ENCODE results near the gene CKMT1B. TPM values are rescaled to one million over a fixed set of nuclear protein-coding genes. Genes with fewer than 3 reads are reported as not detected.
"Not testable (repeated sequence)": the region's sequence is repeated elsewhere in the genome, so short reads cannot be mapped to it uniquely, and the experiment has no call there.

Gene CKMT1B
- total RNA-seq, 1 donor = not detected

DNA sequence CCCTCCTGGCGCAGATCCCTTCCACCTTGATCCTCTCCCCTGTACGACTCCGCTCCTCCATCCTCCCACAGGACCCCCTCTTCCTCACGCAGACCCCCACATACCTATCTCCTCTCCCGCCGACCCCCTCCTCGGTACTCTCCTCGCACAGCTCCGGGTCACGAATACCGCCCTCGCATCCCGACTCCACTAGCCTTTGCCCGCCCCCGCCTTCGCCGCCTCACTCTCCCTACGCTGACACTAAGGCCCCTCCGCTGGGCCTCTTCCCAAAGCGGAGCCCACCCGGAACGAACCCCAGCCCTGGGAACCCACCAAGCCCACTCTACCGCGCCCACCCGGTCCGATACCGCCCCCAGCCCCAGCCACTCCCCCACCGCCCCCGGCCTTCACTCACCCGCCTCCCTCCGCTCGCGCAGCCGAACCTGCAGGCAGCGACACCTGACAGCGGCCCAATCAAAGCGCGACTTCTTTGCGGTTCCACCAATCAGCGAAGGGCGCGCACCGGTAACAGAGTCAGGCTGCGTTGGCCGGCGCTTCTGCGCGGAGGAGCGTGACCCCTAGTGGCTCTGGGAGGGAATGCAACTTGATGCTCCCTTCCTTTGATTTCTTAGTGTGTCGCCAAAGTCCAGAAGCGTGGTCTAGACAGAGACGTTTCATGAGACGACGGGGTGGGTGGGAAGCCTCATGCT lies 3.9 kb upstream of the CKMT1B start, which contains the start of gene PPIP5K1:
PPIP5K1 (minus strand) TSS at position 431 of the 689 bp plus-strand sequence. CDS start 5,704 bp downstream, outside the sequence.
- not testable (repeated sequence) for H3K4me2 ChIP-seq (ENCODE audit: insufficient read depth, low read length); H3K4me1 ChIP-seq (ENCODE audit: insufficient read depth, low read length); H2AFZ ChIP-seq (ENCODE audit: low read length); H4K20me1 ChIP-seq (ENCODE audit: insufficient read depth, low read length); H3K9me3 ChIP-seq (ENCODE audit: low read depth, low read length); H3K36me3 ChIP-seq (ENCODE audit: insufficient read depth, low read length); H3K79me2 ChIP-seq (ENCODE audit: insufficient read depth, low read length); DNase-seq (ENCODE audit: insufficient read length, low spot score, missing footprints); H3K27me3 ChIP-seq (ENCODE audit: insufficient read depth, low read length); H3K4me3 ChIP-seq (ENCODE audit: insufficient read depth, low read length); H3K27ac ChIP-seq (ENCODE audit: low read depth, low read length)

DNA sequence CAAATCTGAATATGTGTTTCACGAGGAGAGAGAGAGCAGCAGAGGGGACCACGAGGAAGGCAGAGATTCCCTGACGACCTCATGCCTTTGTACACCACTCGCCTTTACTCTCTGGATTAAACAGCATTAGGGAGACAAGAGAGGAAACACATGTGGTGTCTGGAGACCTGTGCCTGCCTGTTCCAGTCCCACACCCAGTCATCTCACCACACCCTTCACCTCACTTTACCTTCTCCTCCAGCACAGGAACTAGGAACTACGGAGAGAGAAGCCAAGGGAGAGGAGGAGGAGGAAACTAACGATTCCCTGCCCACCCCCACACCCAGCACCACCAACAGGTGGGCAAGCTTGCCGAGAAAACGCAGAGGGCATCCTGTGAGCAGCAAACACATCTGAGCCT lies 986 bp upstream of the CKMT1B start:
- not testable (repeated sequence) for H3K4me1 ChIP-seq (ENCODE audit: insufficient read depth, low read length); H2AFZ ChIP-seq (ENCODE audit: low read length); DNase-seq (ENCODE audit: insufficient read length, low spot score, missing footprints); H3K36me3 ChIP-seq (ENCODE audit: insufficient read depth, low read length); H3K27ac ChIP-seq (ENCODE audit: low read depth, low read length); H3K9me3 ChIP-seq (ENCODE audit: low read depth, low read length); H3K79me2 ChIP-seq (ENCODE audit: insufficient read depth, low read length); H3K4me3 ChIP-seq (ENCODE audit: insufficient read depth, low read length); H3K27me3 ChIP-seq (ENCODE audit: insufficient read depth, low read length); H4K20me1 ChIP-seq (ENCODE audit: insufficient read depth, low read length); H3K4me2 ChIP-seq (ENCODE audit: insufficient read depth, low read length)

DNA sequence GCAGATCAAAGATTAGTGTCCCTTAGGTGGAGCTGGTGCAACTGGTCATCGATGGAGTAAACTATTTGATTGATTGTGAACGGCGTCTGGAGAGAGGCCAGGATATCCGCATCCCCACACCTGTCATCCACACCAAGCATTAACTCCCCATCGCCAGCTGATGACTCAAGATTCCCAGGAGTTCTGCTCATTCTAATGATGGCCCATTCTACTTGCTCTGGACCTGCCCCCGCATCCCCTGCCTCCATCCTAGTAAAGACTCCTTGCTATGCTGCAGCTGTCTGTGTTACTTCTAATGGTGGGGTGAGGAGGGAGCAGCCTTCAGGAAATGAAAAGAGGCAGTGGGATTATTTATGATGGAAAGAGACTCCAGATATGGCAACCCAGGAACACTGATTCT lies 5.3 kb downstream of the CKMT1B start:
- H3K9me3 ChIP-seq (ENCODE audit: low read depth, low read length); DNase-seq (ENCODE audit: insufficient read length, low spot score, missing footprints); H3K79me2 ChIP-seq (ENCODE audit: insufficient read depth, low read length); H3K4me2 ChIP-seq (ENCODE audit: insufficient read depth, low read length); H2AFZ ChIP-seq (ENCODE audit: low read length); H3K4me1 ChIP-seq (ENCODE audit: insufficient read depth, low read length); H4K20me1 ChIP-seq (ENCODE audit: insufficient read depth, low read length); H3K27me3 ChIP-seq (ENCODE audit: insufficient read depth, low read length); H3K36me3 ChIP-seq (ENCODE audit: insufficient read depth, low read length); H3K27ac ChIP-seq (ENCODE audit: low read depth, low read length); H3K4me3 ChIP-seq (ENCODE audit: insufficient read depth, low read length): not testable (repeated sequence)

DNA sequence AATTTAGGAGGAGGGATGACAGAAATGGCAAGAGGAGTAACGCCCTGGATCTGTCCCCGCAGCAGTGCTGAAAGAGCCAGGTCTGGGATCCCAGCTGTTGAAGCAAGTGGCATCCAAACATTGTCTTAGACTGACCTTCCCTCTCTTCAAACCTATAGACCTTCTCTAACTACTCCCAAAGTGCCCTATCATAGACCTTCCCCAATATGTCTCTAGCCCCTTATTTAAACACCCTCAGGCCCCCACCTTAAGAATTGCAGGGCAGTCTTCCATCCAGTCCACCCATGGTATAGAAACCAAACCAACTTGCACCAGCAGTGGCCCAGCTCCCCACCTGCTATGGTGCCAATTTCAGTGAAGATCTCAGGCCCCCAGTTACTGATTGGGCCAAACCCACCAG lies 6.4 kb downstream of the CKMT1B start:
- H3K36me3 ChIP-seq (ENCODE audit: insufficient read depth, low read length); H3K27ac ChIP-seq (ENCODE audit: low read depth, low read length); DNase-seq (ENCODE audit: insufficient read length, low spot score, missing footprints); H3K4me1 ChIP-seq (ENCODE audit: insufficient read depth, low read length); H2AFZ ChIP-seq (ENCODE audit: low read length); H3K4me2 ChIP-seq (ENCODE audit: insufficient read depth, low read length); H3K79me2 ChIP-seq (ENCODE audit: insufficient read depth, low read length); H3K9me3 ChIP-seq (ENCODE audit: low read depth, low read length); H3K27me3 ChIP-seq (ENCODE audit: insufficient read depth, low read length); H4K20me1 ChIP-seq (ENCODE audit: insufficient read depth, low read length); H3K4me3 ChIP-seq (ENCODE audit: insufficient read depth, low read length): not testable (repeated sequence)

DNA sequence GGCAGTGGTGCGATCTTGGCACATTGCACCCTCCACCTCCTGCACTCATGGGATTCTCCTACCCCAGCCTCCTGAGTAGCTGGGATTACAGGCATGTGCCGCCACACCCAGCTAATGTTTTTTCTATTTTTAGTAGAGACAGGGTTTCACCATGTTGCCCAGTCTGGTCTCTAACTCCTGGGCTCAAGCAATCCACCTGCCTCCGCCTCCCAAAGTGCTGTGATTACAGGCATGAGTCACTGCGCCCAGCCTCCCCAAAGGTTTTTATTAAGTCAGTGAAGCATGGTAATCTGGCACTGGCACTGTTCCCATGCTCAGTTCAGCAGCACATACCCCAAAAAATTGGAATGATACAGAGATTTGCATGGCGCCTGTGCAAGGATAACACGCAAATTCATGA lies 8.4 kb downstream of the CKMT1B start:
- not testable (repeated sequence) for H3K4me1 ChIP-seq (ENCODE audit: insufficient read depth, low read length); H3K27ac ChIP-seq (ENCODE audit: low read depth, low read length); H3K4me2 ChIP-seq (ENCODE audit: insufficient read depth, low read length); H3K79me2 ChIP-seq (ENCODE audit: insufficient read depth, low read length); H2AFZ ChIP-seq (ENCODE audit: low read length); H3K27me3 ChIP-seq (ENCODE audit: insufficient read depth, low read length); DNase-seq (ENCODE audit: insufficient read length, low spot score, missing footprints); H3K36me3 ChIP-seq (ENCODE audit: insufficient read depth, low read length); H3K4me3 ChIP-seq (ENCODE audit: insufficient read depth, low read length); H4K20me1 ChIP-seq (ENCODE audit: insufficient read depth, low read length); H3K9me3 ChIP-seq (ENCODE audit: low read depth, low read length)

DNA sequence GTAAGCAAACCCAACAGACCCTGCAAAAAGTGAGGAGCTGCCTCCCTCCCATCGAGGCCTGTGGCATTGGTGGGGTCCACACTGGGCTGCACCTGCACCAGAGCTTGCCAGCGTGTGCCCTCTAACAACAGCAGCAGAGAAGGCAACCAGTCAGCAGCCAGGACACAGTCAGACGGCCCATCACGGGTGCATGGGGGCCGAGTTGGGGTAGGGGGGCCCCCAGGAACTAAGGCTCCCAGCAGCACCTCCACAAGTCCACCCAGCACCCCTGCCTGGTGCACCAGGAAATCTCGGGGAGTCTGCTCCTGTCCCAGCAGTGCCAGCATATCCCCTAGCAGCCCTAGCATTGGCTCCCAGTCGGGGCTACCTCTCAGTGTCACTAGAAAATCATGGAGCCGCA lies 23.9 kb downstream of the CKMT1B start:
- H3K27ac ChIP-seq (ENCODE audit: low read depth, low read length); DNase-seq (ENCODE audit: insufficient read length, low spot score, missing footprints); H3K27me3 ChIP-seq (ENCODE audit: insufficient read depth, low read length); H3K4me2 ChIP-seq (ENCODE audit: insufficient read depth, low read length); H2AFZ ChIP-seq (ENCODE audit: low read length); H3K79me2 ChIP-seq (ENCODE audit: insufficient read depth, low read length); H3K4me1 ChIP-seq (ENCODE audit: insufficient read depth, low read length); H4K20me1 ChIP-seq (ENCODE audit: insufficient read depth, low read length); H3K36me3 ChIP-seq (ENCODE audit: insufficient read depth, low read length); H3K9me3 ChIP-seq (ENCODE audit: low read depth, low read length); H3K4me3 ChIP-seq (ENCODE audit: insufficient read depth, low read length): not testable (repeated sequence)

DNA sequence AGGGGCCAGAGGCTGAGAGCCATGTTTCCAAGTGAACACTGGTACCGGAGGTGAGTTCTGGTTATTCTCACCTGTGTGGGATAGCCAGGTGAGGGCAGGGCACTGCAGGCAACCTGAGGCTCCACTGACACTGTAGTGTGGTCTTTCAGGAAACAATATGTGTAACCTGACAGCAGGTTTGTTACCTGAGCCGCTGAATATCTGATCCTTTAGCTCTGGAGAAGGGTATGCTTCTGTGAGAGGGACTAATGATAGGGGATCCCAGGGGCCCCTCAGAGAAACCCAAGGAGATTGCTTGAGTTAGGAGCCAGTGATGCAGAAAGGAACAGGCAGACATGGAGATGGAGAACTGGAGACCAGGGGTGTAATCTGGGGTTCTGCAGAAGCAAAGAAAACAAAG lies 24.9 kb downstream of the CKMT1B start, which contains the start of gene STRC:
STRC (minus strand) TSS at position 101 of the 400 bp plus-strand sequence; CDS start at position 23, 78 bp downstream.
- not testable (repeated sequence) for H3K4me2 ChIP-seq (ENCODE audit: insufficient read depth, low read length); H3K27me3 ChIP-seq (ENCODE audit: insufficient read depth, low read length); H2AFZ ChIP-seq (ENCODE audit: low read length); H3K36me3 ChIP-seq (ENCODE audit: insufficient read depth, low read length); DNase-seq (ENCODE audit: insufficient read length, low spot score, missing footprints); H3K79me2 ChIP-seq (ENCODE audit: insufficient read depth, low read length); H4K20me1 ChIP-seq (ENCODE audit: insufficient read depth, low read length); H3K4me1 ChIP-seq (ENCODE audit: insufficient read depth, low read length); H3K4me3 ChIP-seq (ENCODE audit: insufficient read depth, low read length); H3K27ac ChIP-seq (ENCODE audit: low read depth, low read length); H3K9me3 ChIP-seq (ENCODE audit: low read depth, low read length)

DNA sequence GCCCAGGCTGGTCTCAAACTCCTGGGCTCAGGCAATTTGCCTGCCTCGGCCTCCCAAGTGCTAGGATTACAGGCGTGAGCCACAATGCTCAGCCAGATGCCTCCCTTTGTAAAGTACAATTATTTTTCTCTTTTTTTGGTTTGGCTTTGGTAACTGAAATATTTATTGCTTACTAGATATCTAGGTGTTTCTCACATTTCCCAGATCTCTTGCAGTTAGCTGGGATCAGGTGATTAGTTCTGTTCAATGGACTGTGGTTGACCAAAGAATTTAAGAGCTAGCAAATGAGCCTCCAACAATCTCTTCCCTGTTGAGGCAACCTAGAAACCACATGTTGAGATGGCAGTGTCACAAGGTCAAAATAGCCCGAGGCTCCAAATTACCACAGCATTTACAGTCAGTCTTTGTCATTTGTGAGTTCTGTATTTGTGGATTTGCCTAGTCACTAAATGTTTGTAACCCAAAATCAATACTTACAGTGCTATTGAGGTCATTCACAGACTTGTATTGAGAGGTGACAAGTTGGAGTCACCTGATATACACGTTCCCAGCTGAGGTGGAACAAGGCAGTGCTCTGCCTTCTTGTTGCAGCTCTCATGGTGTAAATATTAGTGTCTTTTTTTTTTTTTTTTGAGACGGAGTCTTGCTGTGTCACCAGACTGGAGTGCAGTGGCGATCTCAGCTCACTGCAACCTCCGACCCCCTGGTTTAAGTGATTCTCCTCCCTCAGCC lies 28.4 kb downstream of the CKMT1B start:
- DNase-seq (ENCODE audit: insufficient read length, low spot score, missing footprints); H3K36me3 ChIP-seq (ENCODE audit: insufficient read depth, low read length); H3K9me3 ChIP-seq (ENCODE audit: low read depth, low read length); H4K20me1 ChIP-seq (ENCODE audit: insufficient read depth, low read length); H3K27me3 ChIP-seq (ENCODE audit: insufficient read depth, low read length); H2AFZ ChIP-seq (ENCODE audit: low read length); H3K4me3 ChIP-seq (ENCODE audit: insufficient read depth, low read length); H3K4me1 ChIP-seq (ENCODE audit: insufficient read depth, low read length); H3K79me2 ChIP-seq (ENCODE audit: insufficient read depth, low read length); H3K27ac ChIP-seq (ENCODE audit: low read depth, low read length); H3K4me2 ChIP-seq (ENCODE audit: insufficient read depth, low read length): not testable (repeated sequence)
